Measurements from ENCODE around the gene CARNS1.
A peak's percentile ranks its signal among the peaks of the same experiment; 100 is the strongest.

CARNS1 gene

GRCh38 chr11:67448220-67448609 lies 32.7 kb downstream of the CARNS1 start:
- Histone ChIP-seq H3K4me1 (ENCODE audit: control insufficient read depth in 2 of 2, insufficient read depth in 1 of 2, low read depth in 1 of 2, low read length in 2 of 2) (peaks cover 5 to 15% of the 10 kb centered on the region in 2 donors), H2AFZ (ENCODE audit: low read length) (no peak overlapping the region), H2AK5ac (ENCODE audit: low read depth, low read length) (peak overlapping the region; percentile 72), H3K4me2 (ENCODE audit: insufficient read depth, low read length, poor library complexity, severe bottlenecking) (no peak overlapping the region), H2BK12ac (ENCODE audit: low read length) (no peak overlapping the region), H4K8ac (ENCODE audit: low read depth, low read length) (no peak overlapping the region), H3K23ac (ENCODE audit: low read depth, low read length, poor library complexity) (no peak overlapping the region), H3K27ac (replicated peaks; ENCODE audit: low read length) (no peak overlapping the region), H3K4ac (ENCODE audit: low read length) (no peak overlapping the region), H3K79me1 (ENCODE audit: low read depth, low read length) (no peaks in the 10 kb centered on the region), H3K14ac (ENCODE audit: low read length) (no peak overlapping the region), H3K36me3 (replicated peaks in 1 of 2; ENCODE audit: control insufficient read depth in 2 of 2, insufficient read depth in 2 of 2, low read length in 2 of 2) (no peaks in the 10 kb centered on the region), H2BK5ac (ENCODE audit: low read length) (no peak overlapping the region), H3K4me3 (ENCODE audit: low read length in 2 of 2) (no peak overlapping the region), H2BK120ac (ENCODE audit: low read depth, low read length) (no peak overlapping the region), H4K91ac (ENCODE audit: low read depth, low read length, poor library complexity) (no peak overlapping the region), H3K18ac (ENCODE audit: low read length) (no peak overlapping the region), H3K9ac (ENCODE audit: low read depth, low read length, poor library complexity) (no peak overlapping the region), H3K9me3 (replicated peaks in 1 of 2; ENCODE audit: control insufficient read depth in 2 of 2, insufficient read depth in 1 of 2, low read depth in 1 of 2, low read length in 2 of 2) (no peaks in the 10 kb centered on the region), H2BK15ac (ENCODE audit: low read length) (no peak overlapping the region), H3K27me3 (ENCODE audit: control insufficient read depth in 3 of 3, insufficient read depth in 3 of 3, low read depth in 1 of 3, low read length in 3 of 3) (no peaks in the 10 kb centered on the region)
- DNase-seq (ENCODE audit: low spot score) = no peak
- no CpG with 5 or more reads among the region's 7 CpGs for WGBS, 2 donors (ENCODE audit: extremely low coverage in 2 of 2, insufficient read length in 2 of 2, insufficient replicate concordance in 1 of 2)

- H4K91ac ChIP-seq (ENCODE audit: low read depth, low read length, poor library complexity) = no peak overlapping the region
- H3K27ac ChIP-seq (replicated peaks; ENCODE audit: low read length) = no peak overlapping the region
- H4K8ac ChIP-seq (ENCODE audit: low read depth, low read length) = no peak overlapping the region
- no peak for DNase-seq (ENCODE audit: low spot score)
- no peaks in the 10 kb centered on the region for H3K79me1 ChIP-seq (ENCODE audit: low read depth, low read length)
- no peak overlapping the region for H2BK12ac ChIP-seq (ENCODE audit: low read length)
- H3K4me1 ChIP-seq (ENCODE audit: control insufficient read depth in 2 of 2, insufficient read depth in 1 of 2, low read depth in 1 of 2, low read length in 2 of 2) = peaks cover 5 to 15% of the 10 kb centered on the region in 2 donors
- H2BK120ac ChIP-seq (ENCODE audit: low read depth, low read length) = no peak overlapping the region
- no peak overlapping the region for H3K4me3 ChIP-seq (ENCODE audit: low read length in 2 of 2)
- WGBS, 2 donors (ENCODE audit: extremely low coverage in 2 of 2, insufficient read length in 2 of 2, insufficient replicate concordance in 1 of 2) = no CpG with 5 or more reads among the region's 9 CpGs
- H3K14ac ChIP-seq (ENCODE audit: low read length) = no peak overlapping the region
- no peaks in the 10 kb centered on the region for H3K27me3 ChIP-seq (ENCODE audit: control insufficient read depth in 3 of 3, insufficient read depth in 3 of 3, low read depth in 1 of 3, low read length in 3 of 3)
- no peak overlapping the region for H2BK5ac ChIP-seq (ENCODE audit: low read length)
- H3K9ac ChIP-seq (ENCODE audit: low read depth, low read length, poor library complexity) = peak overlapping the region; percentile 78
- H3K18ac ChIP-seq (ENCODE audit: low read length) = no peak overlapping the region
- H3K23ac ChIP-seq (ENCODE audit: low read depth, low read length, poor library complexity) = no peak overlapping the region
- H3K36me3 ChIP-seq (replicated peaks in 1 of 2; ENCODE audit: control insufficient read depth in 2 of 2, insufficient read depth in 2 of 2, low read length in 2 of 2) = no peaks in the 10 kb centered on the region
- no peak overlapping the region for H3K4ac ChIP-seq (ENCODE audit: low read length)
- H2AK5ac ChIP-seq (ENCODE audit: low read depth, low read length) = peak overlapping the region; percentile 8
- no peak overlapping the region for H3K4me2 ChIP-seq (ENCODE audit: insufficient read depth, low read length, poor library complexity, severe bottlenecking)
- no peak overlapping the region for H2AFZ ChIP-seq (ENCODE audit: low read length)
- H3K9me3 ChIP-seq (replicated peaks in 1 of 2; ENCODE audit: control insufficient read depth in 2 of 2, insufficient read depth in 1 of 2, low read depth in 1 of 2, low read length in 2 of 2) = no peaks in the 10 kb centered on the region
- no peak overlapping the region for H2BK15ac ChIP-seq (ENCODE audit: low read length)
These were observed 33.8 kb downstream of the CARNS1 start for GRCh38 chr11:67449116-67449844.

GRCh38 chr11:67450796-67451657 lies 35.5 kb downstream of the CARNS1 start:
- Histone ChIP-seq H3K18ac (ENCODE audit: low read length) (peak overlapping the region; percentile 5), H3K9me3 (replicated peaks in 1 of 2; ENCODE audit: control insufficient read depth in 2 of 2, insufficient read depth in 1 of 2, low read depth in 1 of 2, low read length in 2 of 2) (no peaks in the 10 kb centered on the region), H3K27me3 (ENCODE audit: control insufficient read depth in 3 of 3, insufficient read depth in 3 of 3, low read depth in 1 of 3, low read length in 3 of 3) (no peaks in the 10 kb centered on the region), H2BK15ac (ENCODE audit: low read length) (no peak overlapping the region), H2AFZ (ENCODE audit: low read length) (peak overlapping the region; percentile 69), H3K4ac (ENCODE audit: low read length) (no peak overlapping the region), H3K9ac (ENCODE audit: low read depth, low read length, poor library complexity) (no peak overlapping the region), H4K8ac (ENCODE audit: low read depth, low read length) (no peak overlapping the region), H3K4me1 (ENCODE audit: control insufficient read depth in 2 of 2, insufficient read depth in 1 of 2, low read depth in 1 of 2, low read length in 2 of 2) (peaks cover 5 to 15% of the 10 kb centered on the region in 2 donors), H4K91ac (ENCODE audit: low read depth, low read length, poor library complexity) (no peak overlapping the region), H3K4me3 (ENCODE audit: low read length in 2 of 2) (no peak overlapping the region), H3K36me3 (replicated peaks in 1 of 2; ENCODE audit: control insufficient read depth in 2 of 2, insufficient read depth in 2 of 2, low read length in 2 of 2) (no peaks in the 10 kb centered on the region), H2BK12ac (ENCODE audit: low read length) (peak overlapping the region; percentile 7), H3K23ac (ENCODE audit: low read depth, low read length, poor library complexity) (peak overlapping the region; percentile 52), H2BK5ac (ENCODE audit: low read length) (no peak overlapping the region), H3K79me1 (ENCODE audit: low read depth, low read length) (no peaks in the 10 kb centered on the region), H3K27ac (replicated peaks; ENCODE audit: low read length) (no peak overlapping the region), H2AK5ac (ENCODE audit: low read depth, low read length) (peak overlapping the region; percentile 39), H3K14ac (ENCODE audit: low read length) (no peak overlapping the region), H2BK120ac (ENCODE audit: low read depth, low read length) (no peak overlapping the region), H3K4me2 (ENCODE audit: insufficient read depth, low read length, poor library complexity, severe bottlenecking) (no peak overlapping the region)
- DNase-seq (ENCODE audit: low spot score) = no peak
- WGBS, 2 donors (ENCODE audit: extremely low coverage in 2 of 2, insufficient read length in 2 of 2, insufficient replicate concordance in 1 of 2) = no CpG with 5 or more reads among the region's 25 CpGs

GRCh38 chr11:67451658-67451976 lies 36.1 kb downstream of the CARNS1 start:
- no peak overlapping the region for H3K14ac ChIP-seq (ENCODE audit: low read length)
- no peak overlapping the region for H3K27ac ChIP-seq (replicated peaks; ENCODE audit: low read length)
- no peak overlapping the region for H4K91ac ChIP-seq (ENCODE audit: low read depth, low read length, poor library complexity)
- no peak overlapping the region for H3K4me2 ChIP-seq (ENCODE audit: insufficient read depth, low read length, poor library complexity, severe bottlenecking)
- H2BK12ac ChIP-seq (ENCODE audit: low read length) = no peak overlapping the region
- DNase-seq (ENCODE audit: low spot score) = no peak
- H3K18ac ChIP-seq (ENCODE audit: low read length) = no peak overlapping the region
- H3K9ac ChIP-seq (ENCODE audit: low read depth, low read length, poor library complexity) = no peak overlapping the region
- WGBS, 2 donors (ENCODE audit: extremely low coverage in 2 of 2, insufficient read length in 2 of 2, insufficient replicate concordance in 1 of 2) = no CpG with 5 or more reads among the region's 14 CpGs
- H2BK120ac ChIP-seq (ENCODE audit: low read depth, low read length) = no peak overlapping the region
- H2AFZ ChIP-seq (ENCODE audit: low read length) = peak overlapping the region; percentile 69
- no peaks in the 10 kb centered on the region for H3K27me3 ChIP-seq (ENCODE audit: control insufficient read depth in 3 of 3, insufficient read depth in 3 of 3, low read depth in 1 of 3, low read length in 3 of 3)
- peak overlapping the region; percentile 86 for H2AK5ac ChIP-seq (ENCODE audit: low read depth, low read length)
- no peaks in the 10 kb centered on the region for H3K36me3 ChIP-seq (replicated peaks in 1 of 2; ENCODE audit: control insufficient read depth in 2 of 2, insufficient read depth in 2 of 2, low read length in 2 of 2)
- H2BK5ac ChIP-seq (ENCODE audit: low read length) = no peak overlapping the region
- no peak overlapping the region for H4K8ac ChIP-seq (ENCODE audit: low read depth, low read length)
- no peaks in the 10 kb centered on the region for H3K9me3 ChIP-seq (replicated peaks in 1 of 2; ENCODE audit: control insufficient read depth in 2 of 2, insufficient read depth in 1 of 2, low read depth in 1 of 2, low read length in 2 of 2)
- peak overlapping the region; percentile 72 for H2BK15ac ChIP-seq (ENCODE audit: low read length)
- no peaks in the 10 kb centered on the region for H3K79me1 ChIP-seq (ENCODE audit: low read depth, low read length)
- H3K4me3 ChIP-seq (ENCODE audit: low read length in 2 of 2) = no peak overlapping the region
- H3K4ac ChIP-seq (ENCODE audit: low read length) = no peak overlapping the region
- peak overlapping the region; percentile 52 for H3K23ac ChIP-seq (ENCODE audit: low read depth, low read length, poor library complexity)
- peaks cover 5 to 15% of the 10 kb centered on the region in 2 donors for H3K4me1 ChIP-seq (ENCODE audit: control insufficient read depth in 2 of 2, insufficient read depth in 1 of 2, low read depth in 1 of 2, low read length in 2 of 2)

All from neuronal stem cell (in vitro differentiated cells).